ENCODE measurements around the gene CA4.
"Not testable (repeated sequence)": the region's sequence is repeated elsewhere in the genome, so short reads cannot be mapped to it uniquely, and the experiment has no call there.

DNA sequence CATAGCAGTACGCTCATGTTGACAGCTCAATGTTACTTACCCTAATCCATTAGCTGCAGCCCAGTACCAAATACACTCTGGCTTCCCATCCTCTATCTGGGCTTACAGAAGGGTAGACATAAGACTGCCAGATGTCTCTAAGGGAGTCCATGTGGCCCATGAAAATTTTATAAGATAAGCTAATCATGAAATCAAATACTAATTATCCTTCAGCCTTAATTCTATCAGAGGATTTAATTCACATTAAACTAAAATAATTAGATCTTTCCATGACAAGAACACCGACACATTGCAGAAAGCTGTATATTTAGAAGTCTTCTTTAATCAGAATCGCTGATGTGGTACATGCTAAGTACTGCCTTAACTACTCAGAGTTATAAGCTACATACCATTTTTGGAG lies 43.3 kb downstream of the CA4 start:
- TF ChIP-seq, protein P1, sequence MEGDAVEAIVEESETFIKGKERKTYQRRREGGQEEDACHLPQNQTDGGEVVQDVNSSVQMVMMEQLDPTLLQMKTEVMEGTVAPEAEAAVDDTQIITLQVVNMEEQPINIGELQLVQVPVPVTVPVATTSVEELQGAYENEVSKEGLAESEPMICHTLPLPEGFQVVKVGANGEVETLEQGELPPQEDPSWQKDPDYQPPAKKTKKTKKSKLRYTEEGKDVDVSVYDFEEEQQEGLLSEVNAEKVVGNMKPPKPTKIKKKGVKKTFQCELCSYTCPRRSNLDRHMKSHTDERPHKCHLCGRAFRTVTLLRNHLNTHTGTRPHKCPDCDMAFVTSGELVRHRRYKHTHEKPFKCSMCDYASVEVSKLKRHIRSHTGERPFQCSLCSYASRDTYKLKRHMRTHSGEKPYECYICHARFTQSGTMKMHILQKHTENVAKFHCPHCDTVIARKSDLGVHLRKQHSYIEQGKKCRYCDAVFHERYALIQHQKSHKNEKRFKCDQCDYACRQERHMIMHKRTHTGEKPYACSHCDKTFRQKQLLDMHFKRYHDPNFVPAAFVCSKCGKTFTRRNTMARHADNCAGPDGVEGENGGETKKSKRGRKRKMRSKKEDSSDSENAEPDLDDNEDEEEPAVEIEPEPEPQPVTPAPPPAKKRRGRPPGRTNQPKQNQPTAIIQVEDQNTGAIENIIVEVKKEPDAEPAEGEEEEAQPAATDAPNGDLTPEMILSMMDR (IDR thresholded peaks at IDR 0.05) = not testable (repeated sequence)
- TF ChIP-seq EP300, POLR2A (IDR thresholded peaks at IDR 0.05): not testable (repeated sequence)

Measured in tibial nerve (tissue), 4 donors.